Neuron (in vitro differentiated cells): Measurements from ENCODE around the gene CCDC6.
"Not testable (repeated sequence)": the region's sequence is repeated elsewhere in the genome, so short reads cannot be mapped to it uniquely, and the experiment has no call there.

Source experiments
- H2AFZ ChIP-seq: one replicate; pipeline ENCODE4 v1.6.1; 2013; ENCODE audit warnings: low read depth, mild to moderate bottlenecking, inconsistent platforms, low read length, moderate library complexity
- H3K27me3 ChIP-seq: one replicate; pipeline ENCODE4 v1.6.1; 2013; ENCODE audit warnings: low read length; ENCODE audit not compliant: insufficient read depth
- H3K36me3 ChIP-seq: one replicate; pipeline ENCODE4 v1.6.1; 2013; ENCODE audit warnings: low read length; ENCODE audit not compliant: insufficient read depth
- H3K4me1 ChIP-seq: one replicate; pipeline ENCODE4 v1.6.1; 2013; ENCODE audit warnings: low read length; ENCODE audit not compliant: insufficient read depth
- H3K4me3 ChIP-seq: 2 replicates; pipeline ENCODE4 v1.5.1; 2013; ENCODE audit warnings: mild to moderate bottlenecking, low read length, moderate library complexity
- H3K9me3 ChIP-seq: one replicate; pipeline ENCODE4 v1.6.1; 2013; ENCODE audit warnings: low read length

CCDC6 gene

DNA sequence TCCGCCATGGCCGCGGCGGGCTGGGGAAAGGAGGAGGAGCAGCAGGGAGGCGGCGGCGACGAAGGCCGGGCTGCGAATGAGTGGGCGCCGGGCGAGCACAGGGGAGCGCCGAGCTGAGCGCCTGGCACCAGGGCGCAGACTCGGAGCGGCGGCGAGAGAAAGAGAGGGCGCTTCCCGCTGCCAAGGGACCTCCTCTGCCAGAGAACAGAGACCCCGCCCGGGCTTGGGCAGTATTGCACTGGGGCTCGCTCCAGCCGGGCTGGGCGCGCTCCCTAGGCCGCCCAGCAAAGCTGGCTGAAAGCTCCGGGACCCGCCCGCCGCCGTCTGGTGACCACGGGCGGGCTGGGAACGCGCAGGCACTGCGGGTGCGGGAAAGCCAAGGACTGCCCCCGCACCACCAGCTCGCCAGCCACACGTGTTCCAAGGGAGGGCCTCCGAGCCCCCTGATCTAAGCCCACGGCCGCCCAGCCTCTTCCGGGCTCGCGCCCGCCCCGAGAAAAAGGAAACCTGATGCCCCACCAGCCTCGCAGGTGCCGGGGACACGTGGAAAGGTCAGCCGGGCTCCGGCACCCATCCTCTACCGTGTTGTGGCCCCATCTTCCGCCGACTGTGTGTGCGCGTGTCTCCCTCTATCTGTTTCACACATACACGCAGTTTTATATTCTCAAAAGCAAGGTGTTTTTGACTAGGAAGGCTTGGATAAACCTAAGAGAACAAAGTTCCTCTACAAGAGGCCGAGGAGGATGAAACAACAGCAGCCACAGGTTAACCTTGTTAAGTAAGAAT lies at the start of gene CCDC6:
TSS of gene CCDC6 (minus strand) at position 140 of the 786 bp plus-strand sequence. CDS start at position 8, 132 bp downstream.
- H2AFZ ChIP-seq: peak within 1 kb of the TSS; percentile 82
- no peaks in the 10 kb centered on the region for H3K27me3 ChIP-seq
- H3K4me3 ChIP-seq: peak within 1 kb of the TSS; percentile 97
- no peaks in the 10 kb centered on the region for H3K36me3 ChIP-seq
- peaks cover 27% of the 10 kb centered on the region for H3K4me1 ChIP-seq
- H3K9me3 ChIP-seq: no peaks in the 10 kb centered on the region

DNA sequence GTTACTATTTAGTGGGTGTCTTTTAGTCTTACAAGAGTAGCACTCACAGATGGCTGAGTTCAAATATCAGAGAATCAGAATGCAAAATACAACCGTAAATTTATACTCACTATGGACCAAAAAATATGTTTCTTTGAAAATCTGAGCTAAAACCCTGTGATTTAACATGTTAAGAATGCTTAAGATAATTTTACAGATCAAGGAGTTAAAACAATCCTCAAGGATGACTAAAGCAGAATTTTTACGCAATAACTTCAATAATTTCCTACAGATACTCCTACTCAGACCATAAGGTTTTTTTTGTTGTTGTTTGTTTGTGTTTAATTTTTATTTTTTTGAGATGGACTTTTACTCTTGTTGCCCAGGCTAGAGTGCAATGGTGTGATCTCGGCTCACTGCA lies 47.9 kb upstream of the CCDC6 start:
- H3K27me3 ChIP-seq: no peaks in the 10 kb centered on the region
- no peaks in the 10 kb centered on the region for H3K36me3 ChIP-seq
- H3K4me1 ChIP-seq: no peaks in the 10 kb centered on the region
- H2AFZ ChIP-seq: no peak overlapping the region
- no peak overlapping the region for H3K4me3 ChIP-seq
- H3K9me3 ChIP-seq: no peaks in the 10 kb centered on the region

DNA sequence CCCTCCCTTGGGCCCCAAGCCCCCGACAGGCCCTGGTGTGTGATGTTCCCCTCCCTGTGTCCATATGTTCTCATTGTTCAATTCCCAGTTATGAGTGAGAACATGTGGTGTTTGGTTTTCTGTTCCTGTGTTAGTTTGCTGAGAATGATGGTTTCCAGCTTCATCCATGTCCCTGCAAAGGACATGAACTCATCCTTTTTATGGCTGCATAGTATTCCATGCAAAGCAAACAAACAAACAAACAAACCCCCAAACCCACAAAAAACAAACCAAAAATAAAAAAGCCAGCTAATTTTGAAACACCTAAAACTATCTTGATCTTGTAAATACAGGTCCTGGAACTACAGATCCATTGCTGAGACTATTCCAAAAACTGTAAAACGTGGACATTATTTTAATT lies 47.4 kb upstream of the CCDC6 start:
- not testable (repeated sequence) for H2AFZ ChIP-seq, H3K4me1 ChIP-seq, H3K27me3 ChIP-seq, H3K4me3 ChIP-seq, H3K9me3 ChIP-seq, H3K36me3 ChIP-seq

DNA sequence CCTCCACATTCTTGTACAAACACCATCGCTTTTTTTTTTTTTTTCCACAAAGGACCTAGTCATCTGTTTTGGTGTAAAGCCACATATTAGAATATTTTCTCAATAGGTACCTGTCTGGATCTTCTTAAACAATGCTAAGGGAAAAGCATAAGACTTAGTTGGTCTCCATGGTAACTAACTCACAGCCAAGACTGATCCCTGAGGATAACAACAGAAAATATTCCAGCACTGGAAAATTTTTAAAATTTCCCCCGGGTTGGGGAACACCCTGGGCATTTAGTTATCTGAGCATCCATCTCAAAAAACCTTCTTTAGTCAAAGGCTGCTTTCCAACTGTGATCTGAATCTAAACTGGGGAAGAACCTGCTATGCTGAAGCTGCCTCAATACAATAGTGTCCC lies 43.7 kb upstream of the CCDC6 start:
- no peak overlapping the region for H2AFZ ChIP-seq
- no peak overlapping the region for H3K4me3 ChIP-seq
- no peaks in the 10 kb centered on the region for H3K27me3 ChIP-seq
- H3K4me1 ChIP-seq: no peaks in the 10 kb centered on the region
- no peaks in the 10 kb centered on the region for H3K9me3 ChIP-seq
- H3K36me3 ChIP-seq: no peaks in the 10 kb centered on the region

DNA sequence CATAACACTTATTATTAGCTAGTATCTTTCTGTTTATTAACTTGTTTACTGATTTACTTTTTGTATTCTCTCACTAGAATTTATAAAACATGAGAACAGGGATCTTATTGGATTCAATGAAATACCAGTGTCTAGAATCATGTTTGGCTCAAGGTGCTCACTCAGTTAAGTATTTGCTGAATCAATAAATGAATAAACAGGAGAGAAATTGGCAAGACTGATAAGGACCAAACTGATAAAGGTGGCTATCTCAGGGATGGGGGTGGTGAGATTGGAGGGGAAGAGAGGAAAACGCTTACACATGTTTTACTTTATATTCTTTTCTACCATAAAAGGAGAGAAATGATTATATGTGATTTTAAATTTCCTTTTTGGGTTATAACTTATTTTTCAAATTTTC lies 43.3 kb upstream of the CCDC6 start:
- no peaks in the 10 kb centered on the region for H3K9me3 ChIP-seq
- no peak overlapping the region for H2AFZ ChIP-seq
- no peaks in the 10 kb centered on the region for H3K4me1 ChIP-seq
- no peak overlapping the region for H3K4me3 ChIP-seq
- no peaks in the 10 kb centered on the region for H3K36me3 ChIP-seq
- no peaks in the 10 kb centered on the region for H3K27me3 ChIP-seq

DNA sequence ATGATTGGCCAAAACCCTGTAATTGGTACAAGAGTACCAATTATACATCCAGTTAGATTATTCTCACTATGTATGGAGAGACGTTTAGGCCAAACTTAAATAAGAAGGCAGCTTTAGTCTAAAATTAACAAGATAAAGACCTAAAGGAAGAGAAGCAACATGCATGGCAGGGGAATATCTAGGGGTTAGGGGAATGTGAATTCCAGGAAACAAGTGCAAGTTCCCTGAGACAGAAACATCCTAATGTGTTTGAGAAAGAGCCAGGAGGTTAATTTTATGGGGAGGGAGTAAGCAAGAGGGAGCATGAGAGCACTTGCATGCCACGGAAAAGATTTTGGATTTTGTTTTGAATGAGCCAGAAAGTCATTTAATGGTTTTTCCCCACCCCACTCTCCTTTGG lies 39.6 kb upstream of the CCDC6 start:
- H3K4me3 ChIP-seq: no peak overlapping the region
- no peaks in the 10 kb centered on the region for H3K9me3 ChIP-seq
- H3K27me3 ChIP-seq: no peaks in the 10 kb centered on the region
- H3K36me3 ChIP-seq: no peaks in the 10 kb centered on the region
- H2AFZ ChIP-seq: no peak overlapping the region
- H3K4me1 ChIP-seq: no peaks in the 10 kb centered on the region

DNA sequence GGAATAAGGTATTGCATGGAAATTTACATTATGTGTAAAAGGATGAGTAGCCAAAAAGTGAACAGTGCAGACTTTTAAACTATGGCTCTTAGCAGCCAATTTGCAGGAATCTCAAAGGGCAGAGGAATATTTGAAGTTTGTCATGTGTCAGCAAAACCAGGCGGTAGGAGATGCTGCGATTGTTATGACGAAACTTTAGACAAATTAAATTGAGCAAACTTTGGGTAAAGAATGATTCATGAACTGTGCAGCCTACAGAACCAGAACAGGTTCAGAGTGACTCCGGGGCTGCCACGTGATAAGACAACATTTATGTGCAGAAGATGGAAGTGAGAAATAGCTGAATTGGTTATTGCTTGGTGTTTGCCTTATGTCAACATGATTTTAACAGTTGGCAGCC lies 39.2 kb upstream of the CCDC6 start:
- Histone ChIP-seq H3K27me3 (no peaks in the 10 kb centered on the region), H3K4me1 (no peaks in the 10 kb centered on the region), H3K36me3 (no peaks in the 10 kb centered on the region)

DNA sequence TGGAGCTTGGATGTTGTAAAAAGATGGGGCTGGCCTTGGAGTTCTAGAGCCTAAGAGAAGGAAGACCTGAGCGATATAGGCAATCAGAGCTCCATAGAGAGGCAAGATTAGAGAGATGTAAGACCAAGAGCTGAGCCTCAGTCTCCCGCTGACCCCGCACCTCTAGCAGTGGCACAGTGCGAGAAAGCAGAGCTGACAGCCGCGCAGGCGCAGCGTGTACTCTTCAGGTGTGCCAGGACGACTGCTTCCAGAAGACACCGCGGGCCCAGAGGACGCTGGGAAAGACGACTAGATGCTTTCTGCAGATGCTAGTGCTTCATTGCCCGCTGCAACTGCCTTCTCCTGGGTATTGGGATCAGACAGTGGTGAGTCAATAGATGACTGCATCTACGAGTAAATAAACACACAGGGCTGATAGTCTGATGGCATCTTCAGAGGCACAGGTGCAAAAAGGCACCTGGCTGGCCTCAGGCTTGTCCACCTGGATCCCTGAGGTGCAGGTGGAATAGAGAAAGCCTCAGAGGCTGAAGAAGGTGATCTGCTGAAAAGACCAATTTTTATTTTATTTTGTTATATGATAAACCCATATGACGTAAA lies 38.1 kb upstream of the CCDC6 start:
- H3K9me3 ChIP-seq: no peaks in the 10 kb centered on the region
- H3K27me3 ChIP-seq: no peaks in the 10 kb centered on the region
- no peak overlapping the region for H2AFZ ChIP-seq
- no peak overlapping the region for H3K4me3 ChIP-seq
- no peaks in the 10 kb centered on the region for H3K4me1 ChIP-seq
- H3K36me3 ChIP-seq: no peaks in the 10 kb centered on the region

More for the DNA sequence above, 39.2 kb upstream of the CCDC6 start:
- Histone ChIP-seq H3K9me3 (no peaks in the 10 kb centered on the region), H3K4me3 (no peak overlapping the region), H2AFZ (no peak overlapping the region)

DNA sequence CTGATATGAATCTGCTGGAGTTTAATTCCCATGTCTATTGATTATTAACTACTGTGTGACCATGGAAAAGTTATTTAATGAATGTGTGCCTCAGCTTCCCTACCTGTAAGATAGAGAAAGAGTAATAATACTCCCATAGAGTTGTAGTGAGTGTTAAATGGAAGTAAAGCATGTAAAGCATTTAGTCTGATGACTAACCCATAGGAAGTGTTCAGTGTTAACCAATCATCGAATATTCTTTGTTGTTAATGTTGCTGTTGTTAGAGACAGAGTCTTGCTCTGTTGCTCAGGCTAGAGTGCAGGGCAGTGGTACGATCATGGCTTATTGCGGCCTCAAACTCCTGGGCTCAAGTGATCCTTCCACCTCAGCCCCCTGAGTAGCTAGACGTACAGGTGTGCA lies 36.2 kb upstream of the CCDC6 start:
- Histone ChIP-seq H3K9me3 (no peaks in the 10 kb centered on the region), H2AFZ (no peak overlapping the region), H3K27me3 (no peaks in the 10 kb centered on the region), H3K4me3 (no peak overlapping the region), H3K4me1 (no peaks in the 10 kb centered on the region), H3K36me3 (no peaks in the 10 kb centered on the region)

DNA sequence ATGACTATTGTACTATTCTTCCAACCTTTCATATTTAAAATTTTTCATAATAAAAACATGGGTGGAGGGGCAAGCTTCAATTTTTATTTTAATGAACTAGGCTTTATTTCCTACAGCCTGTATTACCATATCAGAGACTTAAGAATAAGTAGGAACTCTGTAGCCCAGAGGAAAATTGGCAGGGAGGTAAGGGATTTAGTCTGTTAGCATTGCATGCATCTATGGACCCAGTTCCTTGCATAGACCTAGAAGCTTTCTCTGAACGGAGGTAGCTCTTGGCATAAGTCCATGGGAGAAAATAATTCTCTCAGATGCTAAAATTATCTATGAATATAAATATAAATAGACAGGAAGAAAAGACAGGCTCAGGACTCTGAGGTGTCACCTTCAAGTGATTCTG lies 31.4 kb upstream of the CCDC6 start:
- H3K27me3 ChIP-seq: no peaks in the 10 kb centered on the region
- no peaks in the 10 kb centered on the region for H3K9me3 ChIP-seq
- no peak overlapping the region for H2AFZ ChIP-seq
- no peaks in the 10 kb centered on the region for H3K36me3 ChIP-seq
- H3K4me3 ChIP-seq: no peak overlapping the region
- H3K4me1 ChIP-seq: no peaks in the 10 kb centered on the region

DNA sequence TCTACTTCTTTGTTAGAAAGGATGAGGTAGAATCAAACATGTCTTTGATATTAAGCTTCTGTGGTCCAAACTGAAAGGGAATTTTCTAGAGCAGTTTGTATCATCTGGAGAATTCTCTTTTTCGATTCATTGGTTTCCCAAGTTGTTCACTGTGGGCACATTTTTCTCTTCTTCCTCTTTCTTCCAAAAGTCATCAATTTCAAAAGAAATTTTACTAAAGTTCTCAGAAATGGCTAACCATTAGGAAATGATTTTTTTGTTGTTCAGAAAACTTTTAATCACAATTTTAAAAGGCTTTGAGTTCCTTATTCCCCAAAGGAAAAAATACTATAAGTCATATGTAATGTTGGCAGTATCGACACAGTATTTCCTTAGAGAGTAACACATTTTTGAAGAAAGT lies 28.3 kb upstream of the CCDC6 start:
- H3K36me3 ChIP-seq: no peaks in the 10 kb centered on the region
- H2AFZ ChIP-seq: no peak overlapping the region
- H3K9me3 ChIP-seq: no peaks in the 10 kb centered on the region
- no peak overlapping the region for H3K4me3 ChIP-seq
- H3K4me1 ChIP-seq: no peaks in the 10 kb centered on the region
- H3K27me3 ChIP-seq: no peaks in the 10 kb centered on the region

DNA sequence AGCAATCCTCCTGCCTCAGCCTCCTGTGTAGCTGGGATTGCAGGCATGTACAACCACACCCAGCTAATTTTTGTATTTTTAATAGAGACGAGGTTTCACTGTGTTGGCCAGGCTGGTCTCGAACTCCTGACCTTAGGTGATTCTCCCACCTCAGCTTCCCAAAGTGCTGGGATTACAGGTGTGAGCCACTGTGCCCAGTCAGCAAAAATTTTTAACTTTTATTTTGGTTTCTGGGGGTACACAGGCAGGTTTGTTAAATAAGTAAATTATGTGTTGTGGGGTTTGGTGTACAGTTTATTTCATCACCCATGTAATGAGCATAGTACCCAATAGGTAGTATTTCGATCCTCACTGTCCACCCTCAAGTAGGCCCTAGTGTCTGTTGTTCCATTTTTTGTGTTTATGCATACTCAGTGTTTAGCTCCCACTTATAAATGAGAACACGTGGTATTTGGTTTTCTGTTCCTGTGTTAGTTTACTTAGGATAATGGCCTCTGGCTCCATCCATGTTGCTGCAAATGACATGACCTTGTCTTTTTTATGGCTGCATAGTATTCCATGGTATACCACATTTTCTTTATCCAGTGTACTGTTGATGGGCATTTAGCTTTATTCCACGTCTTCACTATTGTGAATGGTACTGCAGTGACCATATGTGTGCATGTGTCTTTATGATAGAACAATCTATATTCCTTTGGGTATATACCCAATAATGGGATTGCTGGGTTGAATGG lies 24.6 kb upstream of the CCDC6 start:
- H3K4me3 ChIP-seq, H3K36me3 ChIP-seq, H3K4me1 ChIP-seq, H3K27me3 ChIP-seq, H2AFZ ChIP-seq, H3K9me3 ChIP-seq: not testable (repeated sequence)

DNA sequence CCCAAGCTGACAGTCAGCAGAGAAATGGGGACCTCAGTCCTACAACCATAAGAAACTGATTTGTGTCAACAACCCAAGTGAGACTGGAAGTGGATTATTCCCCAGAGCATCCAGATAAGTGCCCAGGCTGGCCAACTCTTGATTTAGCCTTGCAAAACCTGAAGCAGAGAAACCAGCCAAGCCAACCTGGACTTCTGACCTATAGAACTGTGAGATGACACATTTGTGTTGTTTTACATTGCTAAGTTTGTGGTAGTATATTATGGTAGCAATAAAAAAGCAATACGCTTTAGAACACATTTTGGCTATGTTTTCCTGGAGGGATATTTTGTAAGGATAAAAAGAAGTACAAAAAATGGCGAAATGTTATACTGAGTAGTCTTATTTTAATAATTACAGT lies 19.7 kb upstream of the CCDC6 start:
- no peaks in the 10 kb centered on the region for H3K9me3 ChIP-seq
- H3K4me1 ChIP-seq: no peaks in the 10 kb centered on the region
- H3K27me3 ChIP-seq: no peaks in the 10 kb centered on the region
- H3K36me3 ChIP-seq: no peaks in the 10 kb centered on the region
- H3K4me3 ChIP-seq: no peak overlapping the region
- H2AFZ ChIP-seq: no peak overlapping the region
